PC-9 (cell line): ENCODE measurements around the gene ZNRD2. TPM values are rescaled to one million over a fixed set of nuclear protein-coding genes. Genes with fewer than 3 reads are reported as not detected.
A peak's percentile ranks its signal among the peaks of the same experiment; 100 is the strongest.

Source experiments
- BruUV-seq: library from RNA; stranded (reverse); fragments of 400-500 nt; replicated peaks from 2 replicates; lab custom pipeline; 2021; lab: Mats Ljungman, UMichigan
- CTCF ChIA-PET: fragments of 300-600 bp; sonication (Branson Sonifier 250); formaldehyde crosslinking; loops from one replicate; lab custom pipeline; 2022; ENCODE audit warnings: antibody characterized with exemption; lab: Charles Lee
- POLR2A ChIA-PET: fragments of 300-600 bp; sonication (Branson Sonifier 250); formaldehyde crosslinking; loops from one replicate; lab custom pipeline; 2022; ENCODE audit warnings: antibody characterized with exemption; ENCODE audit not compliant: unreplicated experiment; lab: Charles Lee
- DNase-seq, 2 experiments: peaks; one replicate each; pipeline versions ENCODE4 v3.0.0 to v3.0.0-alpha.2; 2015 to 2022; ENCODE audit warnings: mixed read lengths in 1 of 2
- H2AFZ ChIP-seq: fragments of 200-600 bp; sonication (generic); 2 replicates; pipeline ENCODE4 v1.8.1; 2017; ENCODE audit warnings: antibody characterized with exemption
- H3F3A ChIP-seq: fragments of 200-600 bp; sonication (generic); 2 replicates; pipeline ENCODE4 v1.8.1; 2017; ENCODE audit warnings: antibody characterized with exemption, mild to moderate bottlenecking, low read depth; ENCODE audit not compliant: insufficient read depth
- H3K27ac ChIP-seq: fragments of 200-600 bp; sonication (generic); 2 replicates; pipeline ENCODE4 v1.6.1; 2016; ENCODE audit warnings: mixed run types
- H3K27me3 ChIP-seq: fragments of 200-600 bp; sonication (generic); 2 replicates; pipeline ENCODE4 v1.6.1; 2016; ENCODE audit warnings: low read depth, mixed run types; ENCODE audit not compliant: insufficient read depth
- H3K36me3 ChIP-seq: fragments of 200-600 bp; sonication (generic); 2 replicates; pipeline ENCODE4 v1.6.1; 2016; ENCODE audit warnings: low read depth, mixed run types
- H3K4me1 ChIP-seq: fragments of 200-600 bp; sonication (generic); replicated peaks from 2 replicates; pipeline ENCODE4 v1.6.1; 2016; ENCODE audit warnings: mixed run types; ENCODE audit not compliant: insufficient read depth
- H3K4me2 ChIP-seq: fragments of 200-600 bp; sonication (generic); 2 replicates; pipeline ENCODE4 v1.6.1; 2017; ENCODE audit warnings: mixed run types
- H3K4me3 ChIP-seq: fragments of 200-600 bp; sonication (generic); 2 replicates; pipeline ENCODE4 v1.6.1; 2016; ENCODE audit warnings: mixed run types
- H3K79me2 ChIP-seq: fragments of 200-600 bp; sonication (generic); 2 replicates; pipeline ENCODE4 v1.6.1; 2017; ENCODE audit warnings: low read depth, mixed run types
- H3K9me2 ChIP-seq: fragments of 200-600 bp; sonication (generic); 2 replicates; pipeline ENCODE4 v1.8.1; 2017; ENCODE audit warnings: mild to moderate bottlenecking; ENCODE audit not compliant: insufficient read depth
- H3K9me3 ChIP-seq: fragments of 200-600 bp; sonication (generic); 2 replicates; pipeline ENCODE4 v1.8.1; 2016; ENCODE audit warnings: low read depth; ENCODE audit not compliant: insufficient read depth
- H4K20me1 ChIP-seq: fragments of 200-600 bp; sonication (generic); 2 replicates; pipeline ENCODE4 v1.8.1; 2017; ENCODE audit not compliant: insufficient read depth
- CTCF ChIP-seq: fragments of 200-600 bp; sonication (generic); conservative IDR thresholded peaks from 2 replicates; pipeline ENCODE4 v1.6.1; 2017; ENCODE audit warnings: mixed run types, antibody characterized with exemption, mild to moderate bottlenecking, moderate library complexity
- EZH2 ChIP-seq: fragments of 200-600 bp; sonication (generic); IDR thresholded peaks from 2 replicates; pipeline ENCODE4 v1.8.0; 2017; ENCODE audit warnings: antibody characterized with exemption, low read depth
- intact Hi-C: fragments of 100-400 bp; cut with micrococcal nuclease; formaldehyde crosslinking; loops from one replicate; pipeline ENCODE4 v1.10.0; 2022; ENCODE audit not compliant: unreplicated experiment
- total RNA-seq: library from RNA; stranded (reverse); gene quantifications from 2 replicates; pipeline ENCODE4 v1.2.3, GENCODE V29; 2021

Gene ZNRD2
- total RNA-seq, 1 experiment from 2014 or later, result 51.4 TPM

- Histone ChIP-seq H2AFZ (no peak overlapping the region), H3F3A (peaks cover 38% of the 10 kb centered on the region; the same call in 1 of the 2 replicates), H3K79me2 (no peaks in the 10 kb centered on the region), H3K9me3 (no peaks in the 10 kb centered on the region), H3K4me2 (no peak overlapping the region), H3K4me3 (no peak overlapping the region), H3K27ac (no peak overlapping the region), H3K27me3 (no peaks in the 10 kb centered on the region), H3K4me1 (no peaks in the 10 kb centered on the region), H3K9me2 (no peaks in the 10 kb centered on the region), H3K36me3 (no peaks in the 10 kb centered on the region), H4K20me1 (no peaks in the 10 kb centered on the region)
- BruUV-seq, result no TSS peak
- CTCF ChIA-PET, result interaction anchor here (1.0 kb wide), 1 partner anchor 11 kb away, joined by 3 read pairs; no protein-coding TSS in a partner anchor
- POLR2A ChIA-PET, result interaction anchor here (0.6 kb wide), 1 partner anchor 47 kb away, joined by 3 read pairs; no protein-coding TSS in a partner anchor
- TF ChIP-seq CTCF, result peak; percentile 76
- TF ChIP-seq EZH2, result no peak
- intact Hi-C loops, result no loop called here
- peak in 1 of 2 experiments; percentile 44 for DNase-seq
Observed at GRCh38 chr11:65588199-65589054, 18.1 kb downstream of the ZNRD2 start.

- Histone ChIP-seq H3F3A (peaks cover 41% of the 10 kb centered on the region), H3K4me3 (no peak overlapping the region), H3K27ac (no peak overlapping the region), H3K27me3 (no peaks in the 10 kb centered on the region), H4K20me1 (no peaks in the 10 kb centered on the region), H3K4me2 (no peak overlapping the region), H3K9me3 (no peaks in the 10 kb centered on the region), H2AFZ (no peak overlapping the region), H3K9me2 (no peaks in the 10 kb centered on the region), H3K79me2 (no peaks in the 10 kb centered on the region), H3K36me3 (no peaks in the 10 kb centered on the region), H3K4me1 (no peaks in the 10 kb centered on the region)
- BruUV-seq, result no TSS peak
- intact Hi-C loops, result no loop called here
- CTCF ChIA-PET, result interaction anchor here (0.6 kb wide), 1 partner anchor 259 kb away, joined by 3 read pairs; no protein-coding TSS in a partner anchor
- TF ChIP-seq EZH2 (no peak), CTCF (no peak)
- DNase-seq, result no peak
- POLR2A ChIA-PET, result no interaction called here
Observed at GRCh38 chr11:65589444-65590239, 19.4 kb downstream of the ZNRD2 start.

GRCh38 chr11:65590240-65590738 is 20.0 kb downstream of the ZNRD2 start:
- Histone ChIP-seq H3K9me2 (no peaks in the 10 kb centered on the region), H3K4me3 (no peak overlapping the region), H3K4me2 (no peak overlapping the region), H3K4me1 (0 out of 2 replicates have a peak, but pooled peaks cover under 1% of the 10 kb centered on the region), H3F3A (peaks cover 42% of the 10 kb centered on the region), H3K79me2 (no peaks in the 10 kb centered on the region), H3K36me3 (no peaks in the 10 kb centered on the region), H3K9me3 (no peaks in the 10 kb centered on the region), H3K27me3 (no peaks in the 10 kb centered on the region), H3K27ac (no peak overlapping the region), H4K20me1 (no peaks in the 10 kb centered on the region), H2AFZ (no peak overlapping the region)
- intact Hi-C loops, result no loop called here
- DNase-seq, result no peak
- BruUV-seq, result no TSS peak
- no peak for TF ChIP-seq CTCF
- TF ChIP-seq EZH2, result no peak
- ChIA-PET CTCF (no interaction called here), POLR2A (no interaction called here)
